ENCODE data around the gene DAPP1.

The DAPP1 gene

DNA sequence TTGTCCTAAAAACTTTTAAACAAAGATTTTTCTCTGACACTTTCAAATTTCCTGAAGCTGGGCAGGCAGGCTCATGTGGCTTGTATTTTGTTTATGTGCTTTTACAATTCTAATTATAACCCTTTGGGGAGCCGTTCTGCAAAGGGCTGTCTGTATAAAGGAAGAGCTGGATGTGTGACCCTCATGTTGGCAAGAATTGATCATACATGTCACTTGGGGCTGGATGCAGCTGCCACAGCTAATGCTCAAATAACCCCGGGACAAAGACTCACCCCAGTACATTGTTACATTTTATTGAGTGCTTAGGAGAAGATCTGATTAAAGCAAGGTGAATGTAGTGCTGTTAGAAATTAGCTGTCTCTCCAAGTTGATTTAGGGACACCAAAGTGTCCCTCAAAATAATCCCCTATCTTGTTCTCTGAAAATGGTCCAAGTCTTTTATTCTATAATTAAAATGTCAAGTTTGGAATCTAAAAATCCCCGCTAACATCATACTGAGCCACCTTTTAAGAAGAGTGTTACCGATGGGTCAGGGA, 13.0 kb upstream of the DAPP1 start:
- TF ChIP-seq, protein P1, sequence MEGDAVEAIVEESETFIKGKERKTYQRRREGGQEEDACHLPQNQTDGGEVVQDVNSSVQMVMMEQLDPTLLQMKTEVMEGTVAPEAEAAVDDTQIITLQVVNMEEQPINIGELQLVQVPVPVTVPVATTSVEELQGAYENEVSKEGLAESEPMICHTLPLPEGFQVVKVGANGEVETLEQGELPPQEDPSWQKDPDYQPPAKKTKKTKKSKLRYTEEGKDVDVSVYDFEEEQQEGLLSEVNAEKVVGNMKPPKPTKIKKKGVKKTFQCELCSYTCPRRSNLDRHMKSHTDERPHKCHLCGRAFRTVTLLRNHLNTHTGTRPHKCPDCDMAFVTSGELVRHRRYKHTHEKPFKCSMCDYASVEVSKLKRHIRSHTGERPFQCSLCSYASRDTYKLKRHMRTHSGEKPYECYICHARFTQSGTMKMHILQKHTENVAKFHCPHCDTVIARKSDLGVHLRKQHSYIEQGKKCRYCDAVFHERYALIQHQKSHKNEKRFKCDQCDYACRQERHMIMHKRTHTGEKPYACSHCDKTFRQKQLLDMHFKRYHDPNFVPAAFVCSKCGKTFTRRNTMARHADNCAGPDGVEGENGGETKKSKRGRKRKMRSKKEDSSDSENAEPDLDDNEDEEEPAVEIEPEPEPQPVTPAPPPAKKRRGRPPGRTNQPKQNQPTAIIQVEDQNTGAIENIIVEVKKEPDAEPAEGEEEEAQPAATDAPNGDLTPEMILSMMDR (IDR thresholded peaks at IDR 0.05; ENCODE audit: extremely low read depth, missing control alignments) = no peak
- no peak for DNase-seq (ENCODE audit: low spot score)

DNA sequence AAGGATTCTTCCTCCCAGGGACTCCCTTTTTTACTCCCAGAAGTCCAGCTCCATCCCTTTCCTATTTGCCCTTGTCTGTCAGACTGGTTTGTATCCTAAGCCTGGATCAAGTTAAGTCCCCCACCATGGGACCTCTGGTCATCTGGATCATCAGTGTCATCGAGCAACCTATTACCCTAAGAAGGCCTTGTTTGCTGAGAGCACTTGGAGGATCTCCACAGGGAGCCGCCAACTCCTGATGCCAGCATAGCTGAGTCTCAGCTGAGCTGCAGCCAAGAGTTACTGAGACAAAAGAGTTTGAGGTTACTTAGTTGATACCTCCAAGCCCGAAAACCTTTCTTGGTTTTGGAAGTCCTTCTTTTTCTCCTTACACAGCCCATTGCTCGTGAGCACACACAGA, 10.1 kb upstream of the DAPP1 start:
- TF ChIP-seq, protein P1 (IDR thresholded peaks at IDR 0.05; ENCODE audit: extremely low read depth, missing control alignments) = no peak
- DNase-seq (ENCODE audit: low spot score) = no peak

DNA sequence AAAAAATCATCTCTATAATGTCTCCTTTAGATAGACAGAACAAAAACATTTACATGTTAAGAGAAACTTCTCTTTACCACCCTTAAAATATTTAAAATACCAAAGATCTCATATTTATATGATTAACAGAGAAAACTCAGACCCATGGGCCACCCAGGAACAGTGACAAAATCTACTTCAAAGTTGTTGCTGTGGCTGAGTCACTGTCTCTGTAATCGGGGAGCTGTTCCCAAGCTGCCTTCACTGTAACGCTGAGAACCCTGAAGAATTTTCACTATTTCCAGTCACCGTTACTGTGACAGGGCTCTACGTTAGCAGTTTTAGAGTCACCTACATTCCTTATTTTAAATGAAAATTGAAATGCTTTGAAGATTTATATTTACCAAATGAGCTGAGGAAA, 9.0 kb upstream of the DAPP1 start:
- DNase-seq (ENCODE audit: low spot score) = no peak
- TF ChIP-seq, protein P1 (IDR thresholded peaks at IDR 0.05; ENCODE audit: extremely low read depth, missing control alignments) = no peak

DNA sequence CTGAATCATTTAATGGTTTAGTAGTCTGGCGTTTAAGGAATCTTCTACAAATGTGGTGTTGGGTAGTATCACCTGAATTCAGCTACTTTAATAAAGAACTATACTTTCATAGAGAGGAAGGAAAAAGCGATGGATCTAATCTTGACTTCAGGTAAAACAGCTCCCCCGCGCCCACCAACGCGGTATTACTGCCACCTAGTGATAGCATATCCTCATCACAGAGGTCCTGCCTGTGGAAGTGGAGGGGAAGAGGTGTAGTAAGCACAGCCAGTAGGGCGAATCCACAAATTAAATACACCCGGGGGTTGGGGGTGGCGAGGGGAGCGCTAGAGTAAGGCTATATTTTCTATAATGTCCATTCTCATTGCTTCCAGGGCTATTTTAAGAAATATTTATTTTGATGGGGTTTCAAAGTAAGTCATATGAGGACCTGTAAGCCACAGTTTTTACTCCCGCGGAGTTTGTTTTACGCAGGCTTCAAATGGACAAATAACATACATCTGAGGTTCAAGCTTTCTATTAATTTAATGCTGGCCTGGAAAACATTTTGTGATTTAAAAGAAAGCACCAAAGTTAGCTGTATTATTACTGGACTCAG, 8.3 kb upstream of the DAPP1 start:
- peak; percentile 68 for DNase-seq (ENCODE audit: low spot score)
- TF ChIP-seq, protein P1 (IDR thresholded peaks at IDR 0.05; ENCODE audit: extremely low read depth, missing control alignments) = peak; percentile 84

DNA sequence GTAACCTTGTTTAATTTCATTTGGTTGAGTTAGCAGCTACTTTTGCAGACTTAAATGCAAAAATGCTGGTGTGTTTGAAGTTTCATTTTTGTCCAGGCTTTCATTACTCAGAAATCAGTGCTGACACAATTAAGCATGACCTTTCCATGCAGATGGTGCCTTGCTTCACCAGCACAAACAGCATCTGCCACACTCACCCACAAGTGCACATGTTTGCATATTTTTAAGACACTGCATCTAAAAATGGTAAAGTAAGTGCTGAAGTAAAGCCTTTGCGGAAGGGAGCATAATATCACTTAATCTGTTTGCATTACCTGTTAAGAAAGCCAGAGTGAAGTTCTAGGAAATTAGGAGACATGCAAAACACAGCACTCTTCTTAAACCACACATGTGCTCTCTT, 7.3 kb upstream of the DAPP1 start:
- TF ChIP-seq, protein P1 (IDR thresholded peaks at IDR 0.05; ENCODE audit: extremely low read depth, missing control alignments) = no peak
- DNase-seq (ENCODE audit: low spot score) = no peak

DNA sequence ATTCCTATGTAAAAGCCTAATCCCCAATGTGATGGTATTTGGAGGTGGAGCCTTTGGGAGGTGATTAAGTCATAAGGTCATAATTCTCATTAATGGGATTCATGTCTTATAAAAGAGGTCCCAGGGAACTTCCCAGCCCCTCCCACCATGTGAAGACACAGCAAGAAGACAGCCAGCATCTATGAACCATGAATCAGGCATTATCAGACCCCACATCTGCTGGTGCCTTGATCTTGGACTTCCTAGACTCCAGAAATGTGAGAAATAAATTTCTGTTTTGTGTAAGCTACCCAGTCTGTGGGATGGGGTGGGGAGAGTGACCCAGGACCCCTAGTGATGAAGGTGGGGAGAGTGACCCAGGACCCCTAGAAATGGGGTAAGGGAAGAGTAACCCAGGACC, 6.1 kb upstream of the DAPP1 start:
- TF ChIP-seq, protein P1 (IDR thresholded peaks at IDR 0.05; ENCODE audit: extremely low read depth, missing control alignments) = no peak
- DNase-seq (ENCODE audit: low spot score) = no peak

DNA sequence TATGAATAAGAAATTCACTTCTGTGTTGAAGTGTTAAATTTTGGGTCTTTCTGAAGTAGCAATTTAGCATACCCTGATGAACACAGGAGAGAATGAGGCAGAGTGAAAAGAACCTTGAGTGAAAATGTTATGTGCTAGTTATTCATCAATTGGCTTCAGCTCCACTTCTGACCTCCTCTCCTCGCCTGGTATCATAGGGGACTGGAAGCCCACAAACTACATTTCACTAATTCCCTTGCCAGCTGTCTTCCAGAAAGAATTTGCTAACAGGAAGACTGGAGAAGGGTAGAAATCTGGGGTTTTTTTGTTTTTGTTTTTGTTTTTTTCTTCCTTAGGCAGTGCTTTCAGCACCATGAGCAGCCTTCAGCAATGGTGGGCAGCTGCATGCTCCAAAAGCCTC, 5.5 kb upstream of the DAPP1 start:
- TF ChIP-seq, protein P1 (IDR thresholded peaks at IDR 0.05; ENCODE audit: extremely low read depth, missing control alignments) = no peak

More for the DNA sequence above, 5.5 kb upstream of the DAPP1 start:
- DNase-seq (ENCODE audit: low spot score) = no peak
